Measurements from ENCODE around the gene TRIM65.

The TRIM65 gene

GRCh38 chr17:75877752-75878173 is 19.0 kb downstream of the TRIM65 start:
- TF ChIP-seq POLR2AphosphoS5 (IDR thresholded peaks at IDR 0.05; ENCODE audit: low read depth) (no peak), CTCF (IDR thresholded peaks at IDR 0.05; ENCODE audit: insufficient read depth, low read length) (peak; percentile 23)
- H3K27ac ChIP-seq (replicated peaks) = no peak overlapping the region
- H3K27me3 ChIP-seq (ENCODE audit: insufficient read depth, poor library complexity, severe bottlenecking) = peaks cover 9% of the 10 kb centered on the region
- DNase-seq (ENCODE audit: low read depth in 1 of 2, low spot score in 1 of 2) = peak in 1 of 2 experiments; percentile 66
- H3K4me3 ChIP-seq (replicated peaks; ENCODE audit: insufficient read depth, low read length) = no peak overlapping the region; the same call in 1 of the 2 replicates

GRCh38 chr17:75876938-75877751 is 19.6 kb downstream of the TRIM65 start:
- Histone ChIP-seq H3K27me3 (ENCODE audit: insufficient read depth, poor library complexity, severe bottlenecking) (peaks cover 9% of the 10 kb centered on the region), H3K4me3 (replicated peaks; ENCODE audit: insufficient read depth, low read length) (no peak overlapping the region; the same call in 1 of the 2 replicates), H3K27ac (replicated peaks) (no peak overlapping the region)
- TF ChIP-seq GABPA (IDR thresholded peaks at IDR 0.05; ENCODE audit: low read depth) (no peak), POLR2AphosphoS5 (IDR thresholded peaks at IDR 0.05; ENCODE audit: low read depth) (no peak), SPI1 (IDR thresholded peaks at IDR 0.05; ENCODE audit: borderline replicate concordance, low read depth) (no peak), CTCF (IDR thresholded peaks at IDR 0.05; ENCODE audit: insufficient read depth, low read length) (no peak)
- TF ChIP-seq, protein P1, sequence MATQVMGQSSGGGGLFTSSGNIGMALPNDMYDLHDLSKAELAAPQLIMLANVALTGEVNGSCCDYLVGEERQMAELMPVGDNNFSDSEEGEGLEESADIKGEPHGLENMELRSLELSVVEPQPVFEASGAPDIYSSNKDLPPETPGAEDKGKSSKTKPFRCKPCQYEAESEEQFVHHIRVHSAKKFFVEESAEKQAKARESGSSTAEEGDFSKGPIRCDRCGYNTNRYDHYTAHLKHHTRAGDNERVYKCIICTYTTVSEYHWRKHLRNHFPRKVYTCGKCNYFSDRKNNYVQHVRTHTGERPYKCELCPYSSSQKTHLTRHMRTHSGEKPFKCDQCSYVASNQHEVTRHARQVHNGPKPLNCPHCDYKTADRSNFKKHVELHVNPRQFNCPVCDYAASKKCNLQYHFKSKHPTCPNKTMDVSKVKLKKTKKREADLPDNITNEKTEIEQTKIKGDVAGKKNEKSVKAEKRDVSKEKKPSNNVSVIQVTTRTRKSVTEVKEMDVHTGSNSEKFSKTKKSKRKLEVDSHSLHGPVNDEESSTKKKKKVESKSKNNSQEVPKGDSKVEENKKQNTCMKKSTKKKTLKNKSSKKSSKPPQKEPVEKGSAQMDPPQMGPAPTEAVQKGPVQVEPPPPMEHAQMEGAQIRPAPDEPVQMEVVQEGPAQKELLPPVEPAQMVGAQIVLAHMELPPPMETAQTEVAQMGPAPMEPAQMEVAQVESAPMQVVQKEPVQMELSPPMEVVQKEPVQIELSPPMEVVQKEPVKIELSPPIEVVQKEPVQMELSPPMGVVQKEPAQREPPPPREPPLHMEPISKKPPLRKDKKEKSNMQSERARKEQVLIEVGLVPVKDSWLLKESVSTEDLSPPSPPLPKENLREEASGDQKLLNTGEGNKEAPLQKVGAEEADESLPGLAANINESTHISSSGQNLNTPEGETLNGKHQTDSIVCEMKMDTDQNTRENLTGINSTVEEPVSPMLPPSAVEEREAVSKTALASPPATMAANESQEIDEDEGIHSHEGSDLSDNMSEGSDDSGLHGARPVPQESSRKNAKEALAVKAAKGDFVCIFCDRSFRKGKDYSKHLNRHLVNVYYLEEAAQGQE (IDR thresholded peaks at IDR 0.05; ENCODE audit: insufficient replicate concordance, low read depth) = no peak
- DNase-seq (ENCODE audit: low read depth in 1 of 2, low spot score in 1 of 2) = no peak

DNA sequence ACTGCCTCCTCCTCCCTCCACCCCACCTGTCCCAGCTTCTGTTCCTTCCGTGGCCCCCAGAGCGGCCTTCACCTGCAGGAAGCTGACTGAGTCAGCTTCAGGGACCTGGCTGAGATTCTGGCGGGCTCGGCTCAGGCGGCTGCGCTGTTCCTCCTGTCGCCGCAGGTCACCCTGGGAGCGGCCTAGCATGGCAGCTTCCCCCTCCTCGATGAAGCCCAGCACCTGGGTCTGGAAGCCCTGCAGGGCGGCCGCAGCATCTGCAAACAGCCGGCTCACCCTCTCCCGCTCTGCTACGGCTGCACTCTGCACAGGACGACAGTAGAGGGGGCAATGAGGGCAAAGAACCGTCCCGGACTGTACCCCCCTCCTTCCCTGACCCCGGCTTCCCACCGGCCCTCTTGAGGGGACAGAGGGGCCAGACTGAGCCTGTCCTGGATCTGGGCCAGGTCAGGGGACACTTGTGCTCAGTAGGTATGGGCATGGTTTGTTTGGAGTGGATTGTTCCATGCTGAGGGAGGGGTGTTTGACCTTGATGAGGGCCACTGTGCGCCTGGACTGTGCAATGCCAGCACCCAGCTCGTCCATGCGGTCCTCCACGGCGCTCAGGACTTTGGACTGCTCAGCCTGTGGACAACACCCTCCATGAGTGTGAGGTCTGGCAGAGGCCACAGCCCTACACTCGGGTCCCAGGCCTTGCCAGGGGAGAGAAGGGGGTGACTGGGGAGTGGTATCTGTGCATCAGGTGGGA is 20.4 kb downstream of the TRIM65 start:
- H3K27me3 ChIP-seq (ENCODE audit: insufficient read depth, poor library complexity, severe bottlenecking) = peaks cover 9% of the 10 kb centered on the region
- no peak for DNase-seq (ENCODE audit: low read depth in 1 of 2, low spot score in 1 of 2)
- H3K27ac ChIP-seq (replicated peaks) = no peak overlapping the region
- H3K4me3 ChIP-seq (replicated peaks; ENCODE audit: insufficient read depth, low read length) = no peak overlapping the region
- no peak for TF ChIP-seq POLR2AphosphoS5 (IDR thresholded peaks at IDR 0.05; ENCODE audit: low read depth)
- no peak for TF ChIP-seq GABPA (IDR thresholded peaks at IDR 0.05; ENCODE audit: low read depth)
- TF ChIP-seq, protein P1 (IDR thresholded peaks at IDR 0.05; ENCODE audit: insufficient replicate concordance, low read depth) = no peak
- TF ChIP-seq SPI1 (IDR thresholded peaks at IDR 0.05; ENCODE audit: borderline replicate concordance, low read depth) = no peak
- no peak for TF ChIP-seq CTCF (IDR thresholded peaks at IDR 0.05; ENCODE audit: insufficient read depth, low read length)

All from HL-60 (cell line).